ENCODE measurements around the gene ERI3.

ERI3 gene

DNA sequence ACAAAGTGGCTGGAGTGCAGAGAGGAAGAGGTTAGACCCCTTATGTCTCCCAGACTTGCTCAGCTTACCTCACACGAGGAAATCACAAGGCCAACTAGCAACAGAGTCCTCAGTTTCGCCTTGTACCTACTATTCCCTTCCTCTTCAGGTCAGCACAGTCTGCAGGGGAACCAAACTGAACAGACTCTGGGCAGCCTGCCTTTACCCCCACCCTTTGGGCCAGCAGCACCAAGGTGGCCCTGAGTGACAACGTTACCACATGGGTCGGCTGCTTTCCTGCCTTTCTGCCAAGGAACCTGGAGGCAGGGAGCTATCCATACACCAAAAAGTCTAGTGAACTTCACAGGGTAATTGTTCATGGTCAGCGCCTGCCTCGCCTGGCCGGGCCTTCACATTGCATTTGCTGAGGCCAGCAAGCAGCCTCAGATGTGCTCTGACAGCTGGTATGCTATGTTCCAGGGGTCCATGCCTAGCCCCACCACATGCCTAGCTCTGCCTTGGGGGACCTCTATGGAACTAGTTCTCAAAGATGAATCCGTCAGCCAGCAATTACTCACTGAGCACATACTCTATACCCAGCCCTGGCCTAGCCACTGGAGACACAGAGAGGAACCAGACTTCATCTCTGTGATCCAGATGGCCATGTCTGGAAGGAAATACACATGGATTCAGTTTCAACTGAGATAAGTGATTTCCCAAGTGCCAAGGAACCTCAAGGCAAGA lies 72.2 kb downstream of the ERI3 start:
- no peak for DNase-seq

GRCh38 chr1:44281962-44282703 lies 72.9 kb downstream of the ERI3 start:
- DNase-seq: no peak

- no peak for DNase-seq
Observed at GRCh38 chr1:44276901-44277300, 78.2 kb downstream of the ERI3 start.

- no peak for DNase-seq
Observed at GRCh38 chr1:44275991-44276405, 79.1 kb downstream of the ERI3 start.

GRCh38 chr1:44275296-44275962 lies 79.6 kb downstream of the ERI3 start:
- DNase-seq: no peak

GRCh38 chr1:44273560-44274350 lies 81.3 kb downstream of the ERI3 start:
- DNase-seq: no peak

GRCh38 chr1:44272992-44273391 lies 82.1 kb downstream of the ERI3 start:
- no peak for DNase-seq

- no peak for DNase-seq
Observed at GRCh38 chr1:44271646-44272045, 83.4 kb downstream of the ERI3 start.

DNA sequence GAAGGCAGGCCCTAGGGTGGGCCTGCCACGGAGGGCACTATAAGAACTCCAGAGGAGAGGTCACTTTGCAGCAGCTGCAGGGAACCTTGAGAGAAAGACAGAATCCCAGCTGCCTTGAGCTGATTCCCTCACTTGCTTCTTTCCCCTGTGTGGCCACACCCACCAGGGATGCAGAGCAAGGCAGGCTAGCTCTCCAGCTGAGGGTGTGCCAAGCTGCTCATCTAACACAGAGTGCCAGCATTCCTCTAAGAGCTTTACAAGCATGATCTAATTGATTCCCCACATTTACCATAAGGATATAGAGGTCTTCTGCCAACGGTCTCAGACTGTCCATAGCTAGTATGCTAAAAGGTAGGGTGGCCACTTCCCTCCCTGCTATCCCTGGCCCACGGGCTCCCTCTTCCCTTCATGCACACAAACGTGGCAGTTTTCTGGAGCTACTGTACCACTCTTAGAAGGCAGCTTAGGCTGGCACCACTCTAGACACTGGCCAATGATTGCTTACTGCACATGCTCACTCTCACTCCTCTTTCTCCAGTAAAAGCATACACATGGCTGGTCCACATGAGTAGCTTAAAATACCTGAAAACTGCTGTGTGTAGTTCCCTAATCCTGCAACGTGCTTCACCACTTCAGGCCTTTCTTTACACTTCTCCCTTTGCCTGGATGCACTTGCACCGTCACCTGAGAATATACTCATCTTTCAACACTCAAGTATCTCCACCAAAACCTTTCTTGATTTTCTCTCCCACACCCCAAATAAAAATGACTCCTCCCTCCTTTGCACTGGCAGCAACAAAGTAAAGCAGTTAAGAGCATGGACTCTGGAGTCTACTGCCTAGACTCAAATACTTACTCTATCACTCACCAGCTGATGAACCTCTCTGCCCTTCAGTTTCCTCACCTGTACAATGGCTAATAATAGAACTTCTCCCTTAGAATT lies 84.1 kb downstream of the ERI3 start:
- DNase-seq: no peak

DNA sequence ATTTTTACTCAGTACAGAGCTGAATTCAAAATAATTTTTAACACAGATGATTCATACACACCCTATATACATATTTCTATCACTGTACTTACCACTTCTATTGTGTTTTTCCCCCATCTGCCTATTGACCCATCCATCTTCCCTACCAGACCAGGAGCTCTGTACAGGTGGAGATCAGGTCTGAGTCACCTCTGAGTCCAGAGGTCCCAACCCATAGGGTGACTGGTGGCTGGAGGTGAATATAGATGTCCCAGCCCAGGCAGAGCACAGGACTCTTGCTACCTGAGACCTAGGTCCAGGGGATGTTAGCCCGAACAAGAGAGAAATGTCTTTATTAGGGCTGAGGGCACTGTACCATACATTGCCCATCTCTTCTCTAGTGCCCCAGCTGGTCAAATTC lies 87.0 kb downstream of the ERI3 start:
- DNase-seq: no peak

DNA sequence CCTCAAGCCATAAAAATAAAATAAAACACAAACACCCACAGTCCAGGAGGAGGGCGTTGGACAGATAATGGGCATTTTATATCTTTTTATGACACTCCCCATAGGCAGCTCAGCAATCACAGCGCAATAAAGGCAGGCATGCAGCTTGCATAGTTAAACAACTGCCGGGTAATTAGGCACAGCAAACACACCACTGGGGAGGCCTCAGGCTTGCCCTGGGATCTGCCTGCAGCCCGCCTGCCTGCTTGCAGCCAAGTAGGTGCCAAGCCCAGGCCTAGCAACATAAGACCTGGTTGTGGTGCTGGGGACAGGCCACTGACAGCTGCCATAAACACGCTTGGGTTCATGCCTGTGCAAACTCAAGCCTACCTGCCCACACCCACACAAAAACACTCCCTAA lies 87.6 kb downstream of the ERI3 start:
- DNase-seq: peak; percentile 96

- DNase-seq: no peak
Observed at GRCh38 chr1:44266400-44267344, 88.4 kb downstream of the ERI3 start.

- DNase-seq: no peak
Observed at GRCh38 chr1:44265656-44266358, 89.2 kb downstream of the ERI3 start.

DNA sequence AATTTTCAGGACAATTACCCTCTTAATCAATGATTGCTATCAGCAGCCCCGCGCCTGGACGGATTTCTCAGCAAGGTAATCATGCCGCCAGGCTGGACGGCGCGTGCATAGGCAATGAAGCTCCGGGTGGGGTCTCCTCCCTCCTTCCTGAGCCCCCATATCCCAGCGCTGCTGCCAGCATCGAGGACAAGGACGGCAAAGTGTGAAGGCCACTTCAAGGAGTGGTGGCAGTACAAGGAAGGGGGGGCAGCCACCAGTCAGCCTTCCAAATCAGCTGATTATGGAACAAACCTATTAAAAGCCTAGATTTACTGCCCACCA lies 90.6 kb downstream of the ERI3 start:
- no peak for DNase-seq

GRCh38 chr1:44263568-44264450 lies 91.2 kb downstream of the ERI3 start:
- DNase-seq: no peak

DNA sequence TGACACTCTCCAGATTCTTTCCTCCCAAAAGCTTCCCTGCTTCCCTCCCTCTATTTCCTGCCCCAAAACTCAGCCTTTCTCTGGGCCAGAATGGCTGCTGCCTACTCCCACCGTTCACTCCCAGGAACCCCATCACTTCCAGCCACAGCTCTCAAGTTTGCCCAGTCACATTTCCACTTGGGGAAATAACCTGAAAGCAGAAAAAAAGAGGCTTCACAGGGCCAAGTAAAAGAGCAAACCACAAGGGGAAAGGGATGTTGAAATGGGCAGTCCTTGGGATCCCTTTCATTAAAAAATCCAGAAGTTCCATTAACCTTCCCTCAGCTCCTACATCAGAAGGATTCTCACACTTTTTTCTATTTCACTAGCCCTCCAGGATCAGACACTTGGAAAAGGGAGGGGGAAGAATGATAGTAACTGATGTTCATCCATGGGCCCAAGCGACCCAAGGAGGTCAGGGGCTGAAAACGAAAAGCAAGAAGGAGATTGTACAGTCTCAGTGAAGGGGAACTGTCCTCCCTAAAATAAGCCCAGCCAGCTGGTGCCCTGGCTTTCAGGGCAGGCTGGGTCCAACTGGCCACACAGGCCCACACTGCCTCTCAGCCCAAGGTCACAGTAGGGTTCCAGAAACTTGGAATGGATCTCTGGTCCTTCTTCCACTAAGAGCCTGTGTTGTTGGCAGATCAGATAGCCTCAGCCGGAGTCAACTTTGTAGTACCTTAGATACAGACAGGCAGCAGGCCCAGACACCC lies 92.1 kb downstream of the ERI3 start:
- DNase-seq: no peak

- DNase-seq: no peak
Observed at GRCh38 chr1:44262414-44262813, 92.6 kb downstream of the ERI3 start.

- DNase-seq: no peak
Observed at GRCh38 chr1:44261962-44262361, 93.1 kb downstream of the ERI3 start.
